Pons (tissue), 1 donor: ENCODE data around the gene TMEM185B.
A peak's percentile ranks its signal among the peaks of the same experiment; 100 is the strongest.
"Not testable (repeated sequence)": the region's sequence is repeated elsewhere in the genome, so short reads cannot be mapped to it uniquely, and the experiment has no call there.

ENCODE experiments used
- DNase-seq: peaks from one replicate; pipeline ENCODE4 v3.0.0-alpha.2; 2016; ENCODE audit warnings: low spot score

The TMEM185B gene

GRCh38 chr2:120223034-120223912 lies at the start of gene TMEM185B:
TSS of gene TMEM185B (minus strand) at chr2:120223400. CDS start at chr2:120222976, 424 bp downstream.
- peak; percentile 76 for DNase-seq

- DNase-seq = no peak
Measured at GRCh38 chr2:120271711-120272379, 48.6 kb upstream of the TMEM185B start.

- DNase-seq = no peak
Measured at GRCh38 chr2:120269816-120270215, 46.6 kb upstream of the TMEM185B start.

- DNase-seq = no peak
Measured at GRCh38 chr2:120269076-120269744, 46.0 kb upstream of the TMEM185B start.

GRCh38 chr2:120267348-120267747 lies 44.1 kb upstream of the TMEM185B start:
- DNase-seq = no peak

GRCh38 chr2:120265006-120265405 lies 41.8 kb upstream of the TMEM185B start:
- DNase-seq = no peak

- no peak for DNase-seq
Measured at GRCh38 chr2:120262761-120263428, 39.7 kb upstream of the TMEM185B start.

- DNase-seq = no peak
Measured at GRCh38 chr2:120262150-120262549, 39.0 kb upstream of the TMEM185B start.

GRCh38 chr2:120261387-120262006 lies 38.3 kb upstream of the TMEM185B start:
- DNase-seq = no peak

- DNase-seq = no peak
Measured at GRCh38 chr2:120260736-120261135, 37.5 kb upstream of the TMEM185B start.

GRCh38 chr2:120259939-120260338 lies 36.7 kb upstream of the TMEM185B start:
- DNase-seq = not testable (repeated sequence)

GRCh38 chr2:120258196-120258595 lies 35.0 kb upstream of the TMEM185B start:
- DNase-seq = no peak

GRCh38 chr2:120257522-120257921 lies 34.3 kb upstream of the TMEM185B start:
- DNase-seq = no peak

- no peak for DNase-seq
Measured at GRCh38 chr2:120256651-120257000, 33.4 kb upstream of the TMEM185B start.

GRCh38 chr2:120255986-120256650 lies 32.9 kb upstream of the TMEM185B start:
- no peak for DNase-seq

- no peak for DNase-seq
Measured at GRCh38 chr2:120255071-120255470, 31.9 kb upstream of the TMEM185B start.

GRCh38 chr2:120254178-120254577 lies 31.0 kb upstream of the TMEM185B start:
- no peak for DNase-seq

- DNase-seq = peak; percentile 80
Measured at GRCh38 chr2:120253021-120253882, 30.1 kb upstream of the TMEM185B start.

GRCh38 chr2:120252225-120253020 lies 29.2 kb upstream of the TMEM185B start, which contains the start of gene RALB:
TSS of gene RALB (plus strand) at chr2:120252852. CDS start at chr2:120278665, 25,813 bp downstream.
- peak; percentile 99 for DNase-seq
